Superior temporal gyrus (tissue), 1 donor: ENCODE measurements around the gene HSF2.
A peak's percentile ranks its signal among the peaks of the same experiment; 100 is the strongest.

Experiments used
- DNase-seq: peaks from one replicate; pipeline ENCODE4 v3.0.0-alpha.2; 2016; ENCODE audit errors: extremely low spot score

Gene HSF2

GRCh38 chr6:122394016-122394415 is 5.4 kb upstream of the HSF2 start:
- DNase-seq: no peak

- DNase-seq: no peak
These were observed 451 bp upstream of the HSF2 start for GRCh38 chr6:122399055-122399347.

DNA sequence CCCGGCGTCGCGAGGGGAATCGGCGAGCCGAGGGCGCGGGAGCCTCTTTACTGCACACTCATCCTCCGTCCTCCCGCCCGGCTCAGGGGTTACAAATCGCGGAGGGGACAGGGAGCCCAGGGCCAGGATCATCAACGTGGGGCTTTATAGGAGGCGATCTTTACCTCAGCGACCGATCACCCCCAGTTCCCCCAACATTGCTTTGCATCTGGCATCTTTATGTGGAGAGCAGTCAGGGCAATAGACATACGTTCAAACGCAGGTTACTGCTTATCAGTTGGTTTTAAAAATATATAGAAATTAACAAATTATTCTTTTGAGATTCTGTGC is 634 bp downstream of the HSF2 start:
- DNase-seq: no peak

GRCh38 chr6:122400462-122401089 is 1.1 kb downstream of the HSF2 start:
- DNase-seq: peak; percentile 29

- DNase-seq: no peak
These were observed 1.7 kb downstream of the HSF2 start for GRCh38 chr6:122401104-122401503.

GRCh38 chr6:122404444-122404843 is 5.0 kb downstream of the HSF2 start:
- no peak for DNase-seq

GRCh38 chr6:122405417-122405816 is 6.0 kb downstream of the HSF2 start:
- DNase-seq: no peak

DNA sequence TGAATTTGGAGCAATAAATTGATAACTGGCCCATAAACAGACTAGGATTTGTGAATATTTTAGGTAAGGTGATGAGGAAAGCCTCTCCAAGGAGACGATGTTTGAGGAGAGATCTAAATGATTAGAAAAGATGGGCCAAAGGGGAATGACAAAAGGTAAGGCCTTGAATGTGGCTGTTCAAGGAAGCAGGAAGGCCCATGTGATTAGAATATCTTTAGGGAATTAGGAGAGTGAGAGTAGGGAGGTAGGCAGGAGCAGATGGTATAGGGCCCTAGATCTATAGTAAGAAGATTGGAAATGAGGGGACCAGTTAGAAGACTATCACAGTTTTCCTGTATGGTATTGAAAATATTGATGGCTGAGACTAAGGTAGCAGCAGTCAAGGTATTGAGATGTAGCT is 6.7 kb downstream of the HSF2 start:
- DNase-seq: no peak

DNA sequence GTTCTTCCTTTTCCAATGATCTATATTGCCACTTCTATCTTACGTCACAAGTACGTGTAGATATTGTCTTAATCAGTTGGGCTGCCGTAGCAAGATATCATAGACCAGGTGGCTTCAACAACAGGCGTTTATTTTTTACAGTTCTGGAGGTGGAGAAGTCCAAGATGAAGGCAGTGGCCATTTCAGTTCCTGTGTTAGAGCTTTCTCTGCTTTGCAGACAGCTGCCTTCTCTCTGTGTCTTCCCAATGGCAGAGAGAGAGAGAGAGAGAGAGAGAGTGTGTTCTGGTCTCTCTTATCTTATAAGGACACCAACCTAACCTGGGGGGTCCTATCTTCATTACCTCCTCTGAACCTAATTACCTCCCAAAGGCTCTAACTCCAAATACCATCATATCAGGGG is 8.3 kb downstream of the HSF2 start:
- no peak for DNase-seq

GRCh38 chr6:122408240-122408639 is 8.8 kb downstream of the HSF2 start:
- DNase-seq: no peak

GRCh38 chr6:122408702-122409458 is 9.4 kb downstream of the HSF2 start:
- no peak for DNase-seq

GRCh38 chr6:122412001-122412400 is 12.5 kb downstream of the HSF2 start:
- no peak for DNase-seq

- no peak for DNase-seq
These were observed 17.4 kb downstream of the HSF2 start for GRCh38 chr6:122416825-122417224.

GRCh38 chr6:122422003-122422402 is 22.6 kb downstream of the HSF2 start:
- DNase-seq: no peak

- no peak for DNase-seq
These were observed 23.3 kb downstream of the HSF2 start for GRCh38 chr6:122422614-122423267.

DNA sequence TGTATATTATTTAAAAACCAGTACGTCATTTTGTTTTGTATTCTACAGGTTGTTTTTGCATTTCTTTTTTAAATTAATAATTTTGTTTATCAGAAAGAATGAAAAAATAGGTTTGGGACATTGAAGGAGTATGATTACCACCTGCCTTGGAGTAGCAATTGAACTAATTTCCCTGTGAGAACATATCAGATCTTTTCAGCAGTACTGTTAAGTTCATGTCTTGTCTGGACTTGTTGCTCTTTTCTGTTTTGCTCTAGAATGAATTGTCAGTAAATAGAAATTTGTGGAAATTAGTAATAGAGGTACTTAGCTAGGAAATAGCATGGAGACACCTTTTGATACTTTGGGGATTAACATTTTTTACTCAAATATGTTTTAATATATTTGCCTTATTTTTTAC is 24.3 kb downstream of the HSF2 start:
- no peak for DNase-seq

DNA sequence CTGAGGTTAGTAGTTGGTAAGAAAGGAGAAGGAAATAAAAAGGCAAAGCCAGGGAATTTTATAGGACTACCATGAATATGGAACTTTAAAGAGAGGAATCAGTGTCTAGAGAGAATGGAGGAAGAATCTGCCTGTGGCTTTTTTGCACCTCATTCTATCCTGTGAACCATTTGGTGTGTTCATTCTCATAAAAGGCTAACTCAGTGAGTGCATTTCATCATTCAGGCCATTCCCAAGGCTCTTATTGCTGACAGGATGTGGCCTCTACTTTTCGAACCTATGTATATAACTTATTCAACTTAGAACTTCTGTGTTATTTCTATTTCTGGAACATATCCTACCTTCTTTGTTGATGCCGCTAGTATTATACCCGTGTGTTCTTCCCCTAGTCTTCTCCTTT is 27.1 kb downstream of the HSF2 start:
- DNase-seq: no peak

DNA sequence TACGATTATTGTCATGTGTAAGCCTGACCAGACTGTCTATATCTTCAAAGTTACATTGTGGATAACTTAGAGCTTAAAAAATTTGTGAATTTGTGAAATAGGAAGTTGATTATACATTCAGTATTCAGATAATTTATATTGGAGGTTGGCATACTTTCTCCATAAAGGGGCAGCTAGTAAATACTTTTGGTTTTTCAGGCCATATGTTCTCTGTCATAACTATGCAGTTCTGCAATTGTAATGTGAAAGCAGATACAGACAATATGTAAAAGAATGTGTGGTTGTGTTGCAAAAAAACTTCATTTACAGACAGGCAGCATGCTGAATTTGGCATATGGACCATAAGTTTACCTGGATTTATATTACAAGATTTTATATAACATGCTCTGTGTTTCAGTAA is 29.3 kb downstream of the HSF2 start:
- DNase-seq: no peak

GRCh38 chr6:122429323-122429722 is 29.9 kb downstream of the HSF2 start:
- DNase-seq: no peak

DNA sequence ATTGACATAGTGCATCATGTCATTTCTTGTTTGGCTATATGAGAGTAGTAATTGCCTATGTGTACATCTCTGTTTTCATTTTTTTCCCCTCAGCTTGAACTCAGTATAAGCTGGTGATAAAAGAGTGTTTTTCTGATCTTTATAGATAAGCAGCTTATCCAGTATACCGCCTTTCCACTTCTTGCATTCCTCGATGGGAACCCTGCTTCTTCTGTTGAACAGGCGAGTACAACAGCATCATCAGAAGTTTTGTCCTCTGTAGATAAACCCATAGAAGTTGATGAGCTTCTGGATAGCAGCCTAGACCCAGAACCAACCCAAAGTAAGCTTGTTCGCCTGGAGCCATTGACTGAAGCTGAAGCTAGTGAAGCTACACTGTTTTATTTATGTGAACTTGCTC is 32.3 kb downstream of the HSF2 start:
- no peak for DNase-seq

DNA sequence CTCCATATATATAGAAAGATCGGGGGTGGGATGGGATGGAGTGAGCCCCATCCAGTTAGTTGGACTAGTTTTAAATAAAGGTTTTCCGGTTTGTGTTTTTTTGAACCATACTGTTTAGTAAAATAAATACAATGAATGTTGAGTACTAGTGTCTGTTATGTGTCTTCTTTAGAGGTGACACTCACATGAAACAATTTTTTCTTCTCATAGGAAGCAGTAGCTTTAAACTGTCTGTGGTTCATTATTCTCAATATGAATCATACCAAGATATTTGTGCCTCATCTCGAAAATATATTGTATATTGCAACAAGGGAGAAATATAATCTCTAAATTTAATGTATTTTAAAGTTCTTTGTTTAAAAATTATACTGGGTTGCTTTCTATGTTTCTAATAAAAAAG is 33.4 kb downstream of the HSF2 start:
- DNase-seq: no peak

GRCh38 chr6:122438975-122439374 is 39.5 kb downstream of the HSF2 start:
- DNase-seq: no peak

- DNase-seq: no peak
These were observed 45.8 kb downstream of the HSF2 start for GRCh38 chr6:122445274-122445673.

- no peak for DNase-seq
These were observed 49.6 kb downstream of the HSF2 start for GRCh38 chr6:122449069-122449468.
